NCI-H226 (cell line): ENCODE data around the gene MRPS14.
A peak's percentile ranks its signal among the peaks of the same experiment; 100 is the strongest.

Experiments used
- DNase-seq: peaks from one replicate; pipeline ENCODE4 v3.0.0-alpha.2; 2015

The MRPS14 gene

GRCh38 chr1:175015243-175015642 is 8.0 kb downstream of the MRPS14 start:
- peak; percentile 87 for DNase-seq

GRCh38 chr1:175013445-175013844 is 9.8 kb downstream of the MRPS14 start:
- no peak for DNase-seq

- DNase-seq: no peak
Measured at GRCh38 chr1:175009532-175009931, 13.7 kb downstream of the MRPS14 start.

GRCh38 chr1:175005085-175005783 is 18.0 kb downstream of the MRPS14 start:
- DNase-seq: no peak

- no peak for DNase-seq
Measured at GRCh38 chr1:175003521-175003920, 19.7 kb downstream of the MRPS14 start.

GRCh38 chr1:175002910-175003517 is 20.2 kb downstream of the MRPS14 start:
- DNase-seq: no peak

GRCh38 chr1:175000697-175001187 is 22.5 kb downstream of the MRPS14 start:
- DNase-seq: no peak

GRCh38 chr1:174999936-175000696 is 23.1 kb downstream of the MRPS14 start, which contains the start of gene CACYBP:
CACYBP (plus strand) TSS chr1:174999947; CDS start chr1:175000181, 234 bp downstream.
- no peak for DNase-seq

- peak; percentile 97 for DNase-seq
Measured at GRCh38 chr1:174999216-174999935, 23.8 kb downstream of the MRPS14 start.

GRCh38 chr1:174998569-174999215 is 24.5 kb downstream of the MRPS14 start:
- no peak for DNase-seq

- no peak for DNase-seq
Measured at GRCh38 chr1:174997041-174997440, 26.2 kb downstream of the MRPS14 start.

- DNase-seq: peak; percentile 13
Measured at GRCh38 chr1:174996476-174996875, 26.7 kb downstream of the MRPS14 start.

GRCh38 chr1:174995916-174996315 is 27.3 kb downstream of the MRPS14 start:
- no peak for DNase-seq

GRCh38 chr1:174995121-174995520 is 28.1 kb downstream of the MRPS14 start:
- no peak for DNase-seq

- DNase-seq: no peak
Measured at GRCh38 chr1:174991473-174991872, 31.8 kb downstream of the MRPS14 start.

GRCh38 chr1:174990382-174990999 is 32.7 kb downstream of the MRPS14 start:
- peak; percentile 77 for DNase-seq

- no peak for DNase-seq
Measured at GRCh38 chr1:174989536-174990220, 33.5 kb downstream of the MRPS14 start.

GRCh38 chr1:174988986-174989385 is 34.2 kb downstream of the MRPS14 start:
- no peak for DNase-seq

GRCh38 chr1:174988539-174988938 is 34.7 kb downstream of the MRPS14 start:
- no peak for DNase-seq

GRCh38 chr1:174984952-174985351 is 38.3 kb downstream of the MRPS14 start:
- no peak for DNase-seq

GRCh38 chr1:174982971-174983689 is 40.1 kb downstream of the MRPS14 start:
- no peak for DNase-seq
